Measurements from ENCODE around the gene PRPF6.

PRPF6 gene

GRCh38 chr20:64072498-64073063 lies 91.6 kb downstream of the PRPF6 start:
- Histone ChIP-seq H3K27ac (ENCODE audit: poor library complexity, severe bottlenecking) (no peak overlapping the region), H3K9me3 (ENCODE audit: severe bottlenecking) (no peaks in the 10 kb centered on the region), H3K36me3 (ENCODE audit: low read depth) (no peaks in the 10 kb centered on the region), H3K4me1 (ENCODE audit: insufficient read depth, poor library complexity, severe bottlenecking) (no peaks in the 10 kb centered on the region), H3K27me3 (ENCODE audit: insufficient read depth, poor library complexity, severe bottlenecking) (no peaks in the 10 kb centered on the region), H3K4me3 (ENCODE audit: severe bottlenecking) (no peak overlapping the region)
- DNase-seq (ENCODE audit: low spot score) (no peak), ATAC-seq (ENCODE audit: low read depth) (no peak)
- TF ChIP-seq CTCF (IDR thresholded peaks at IDR 0.05; ENCODE audit: poor library complexity, severe bottlenecking): no peak

- DNase-seq (ENCODE audit: low spot score) (no peak), ATAC-seq (ENCODE audit: low read depth) (no peak)
- Histone ChIP-seq H3K9me3 (ENCODE audit: severe bottlenecking) (no peaks in the 10 kb centered on the region), H3K4me1 (ENCODE audit: insufficient read depth, poor library complexity, severe bottlenecking) (peaks cover 6% of the 10 kb centered on the region), H3K4me3 (ENCODE audit: severe bottlenecking) (no peak overlapping the region), H3K27ac (ENCODE audit: poor library complexity, severe bottlenecking) (no peak overlapping the region), H3K27me3 (ENCODE audit: insufficient read depth, poor library complexity, severe bottlenecking) (no peaks in the 10 kb centered on the region), H3K36me3 (ENCODE audit: low read depth) (no peaks in the 10 kb centered on the region)
- TF ChIP-seq CTCF (IDR thresholded peaks at IDR 0.05; ENCODE audit: poor library complexity, severe bottlenecking): no peak
These were observed 92.7 kb downstream of the PRPF6 start for GRCh38 chr20:64073476-64074183.

- Histone ChIP-seq H3K27me3 (ENCODE audit: insufficient read depth, poor library complexity, severe bottlenecking) (no peaks in the 10 kb centered on the region), H3K36me3 (ENCODE audit: low read depth) (no peaks in the 10 kb centered on the region), H3K9me3 (ENCODE audit: severe bottlenecking) (no peaks in the 10 kb centered on the region), H3K4me1 (ENCODE audit: insufficient read depth, poor library complexity, severe bottlenecking) (peaks cover 10% of the 10 kb centered on the region), H3K27ac (ENCODE audit: poor library complexity, severe bottlenecking) (no peak overlapping the region), H3K4me3 (ENCODE audit: severe bottlenecking) (no peak overlapping the region)
- ATAC-seq (ENCODE audit: low read depth) (no peak), DNase-seq (ENCODE audit: low spot score) (no peak)
- TF ChIP-seq CTCF (IDR thresholded peaks at IDR 0.05; ENCODE audit: poor library complexity, severe bottlenecking): no peak
These were observed 93.4 kb downstream of the PRPF6 start for GRCh38 chr20:64074184-64074789.

- H3K36me3 ChIP-seq (ENCODE audit: low read depth): no peaks in the 10 kb centered on the region
- no peak for TF ChIP-seq CTCF (IDR thresholded peaks at IDR 0.05; ENCODE audit: poor library complexity, severe bottlenecking)
- no peak for ATAC-seq (ENCODE audit: low read depth)
- H3K4me3 ChIP-seq (ENCODE audit: severe bottlenecking): no peak overlapping the region
- no peak overlapping the region for H3K27ac ChIP-seq (ENCODE audit: poor library complexity, severe bottlenecking)
- peaks cover 10% of the 10 kb centered on the region for H3K4me1 ChIP-seq (ENCODE audit: insufficient read depth, poor library complexity, severe bottlenecking)
- no peak for DNase-seq (ENCODE audit: low spot score)
- H3K9me3 ChIP-seq (ENCODE audit: severe bottlenecking): no peaks in the 10 kb centered on the region
- H3K27me3 ChIP-seq (ENCODE audit: insufficient read depth, poor library complexity, severe bottlenecking): no peaks in the 10 kb centered on the region
These were observed 94.0 kb downstream of the PRPF6 start for GRCh38 chr20:64074963-64075362.

GRCh38 chr20:64075556-64075955 lies 94.6 kb downstream of the PRPF6 start:
- no peak overlapping the region for H3K27ac ChIP-seq (ENCODE audit: poor library complexity, severe bottlenecking)
- DNase-seq (ENCODE audit: low spot score): no peak
- H3K9me3 ChIP-seq (ENCODE audit: severe bottlenecking): no peaks in the 10 kb centered on the region
- H3K4me1 ChIP-seq (ENCODE audit: insufficient read depth, poor library complexity, severe bottlenecking): peaks cover 10% of the 10 kb centered on the region
- no peaks in the 10 kb centered on the region for H3K27me3 ChIP-seq (ENCODE audit: insufficient read depth, poor library complexity, severe bottlenecking)
- no peak overlapping the region for H3K4me3 ChIP-seq (ENCODE audit: severe bottlenecking)
- no peak for ATAC-seq (ENCODE audit: low read depth)
- H3K36me3 ChIP-seq (ENCODE audit: low read depth): no peaks in the 10 kb centered on the region
- TF ChIP-seq CTCF (IDR thresholded peaks at IDR 0.05; ENCODE audit: poor library complexity, severe bottlenecking): no peak
